Ishikawa (cell line): Measurements from ENCODE around the gene DPM3.

Experiments
- CEBPB ChIP-seq: IDR thresholded peaks from 2 replicates; pipeline ENCODE4 v1.6.1; 2012
- CREB1 ChIP-seq: IDR thresholded peaks from 2 replicates; pipeline ENCODE4 v1.6.1; 2012; ENCODE audit warnings: low read depth
- EGR1 ChIP-seq: IDR thresholded peaks from 2 replicates; pipeline ENCODE4 v1.6.1; 2012
- EP300 ChIP-seq: IDR thresholded peaks from 2 replicates; pipeline ENCODE4 v1.6.1; 2012; ENCODE audit warnings: borderline replicate concordance
- FOXM1 ChIP-seq: IDR thresholded peaks from 2 replicates; pipeline ENCODE4 v1.6.1; 2012; ENCODE audit warnings: low read depth, borderline replicate concordance
- NFIC ChIP-seq: IDR thresholded peaks from 2 replicates; pipeline ENCODE4 v1.6.1; 2012
- RAD21 ChIP-seq: IDR thresholded peaks from 2 replicates; pipeline ENCODE4 v1.6.1; 2012; ENCODE audit warnings: low read depth
- TAF1 ChIP-seq: IDR thresholded peaks from 2 replicates; pipeline ENCODE4 v1.6.1; 2012; ENCODE audit warnings: low read depth, mild to moderate bottlenecking
- TCF12 ChIP-seq: IDR thresholded peaks from 2 replicates; pipeline ENCODE4 v1.6.1; 2012; ENCODE audit warnings: low read depth
- TEAD4 ChIP-seq: IDR thresholded peaks from 2 replicates; pipeline ENCODE4 v1.6.1; 2012
- YY1 ChIP-seq: IDR thresholded peaks from 2 replicates; pipeline ENCODE4 v1.6.1; 2012; ENCODE audit warnings: low read depth
- ZBTB7A ChIP-seq: IDR thresholded peaks from 2 replicates; pipeline ENCODE4 v1.6.1; 2012; ENCODE audit warnings: low read depth
- TF ChIP-seq, protein P1 (sequence below): IDR thresholded peaks from 2 replicates; pipeline ENCODE4 v1.6.1; 2012; ENCODE audit warnings: low read depth, mild to moderate bottlenecking
- TF ChIP-seq, protein P2 (sequence below): IDR thresholded peaks from 2 replicates; pipeline ENCODE4 v1.6.1; 2012
- TF ChIP-seq, protein P3 (sequence below): IDR thresholded peaks from 2 replicates; pipeline ENCODE4 v1.6.1; 2012

DPM3 gene

DNA sequence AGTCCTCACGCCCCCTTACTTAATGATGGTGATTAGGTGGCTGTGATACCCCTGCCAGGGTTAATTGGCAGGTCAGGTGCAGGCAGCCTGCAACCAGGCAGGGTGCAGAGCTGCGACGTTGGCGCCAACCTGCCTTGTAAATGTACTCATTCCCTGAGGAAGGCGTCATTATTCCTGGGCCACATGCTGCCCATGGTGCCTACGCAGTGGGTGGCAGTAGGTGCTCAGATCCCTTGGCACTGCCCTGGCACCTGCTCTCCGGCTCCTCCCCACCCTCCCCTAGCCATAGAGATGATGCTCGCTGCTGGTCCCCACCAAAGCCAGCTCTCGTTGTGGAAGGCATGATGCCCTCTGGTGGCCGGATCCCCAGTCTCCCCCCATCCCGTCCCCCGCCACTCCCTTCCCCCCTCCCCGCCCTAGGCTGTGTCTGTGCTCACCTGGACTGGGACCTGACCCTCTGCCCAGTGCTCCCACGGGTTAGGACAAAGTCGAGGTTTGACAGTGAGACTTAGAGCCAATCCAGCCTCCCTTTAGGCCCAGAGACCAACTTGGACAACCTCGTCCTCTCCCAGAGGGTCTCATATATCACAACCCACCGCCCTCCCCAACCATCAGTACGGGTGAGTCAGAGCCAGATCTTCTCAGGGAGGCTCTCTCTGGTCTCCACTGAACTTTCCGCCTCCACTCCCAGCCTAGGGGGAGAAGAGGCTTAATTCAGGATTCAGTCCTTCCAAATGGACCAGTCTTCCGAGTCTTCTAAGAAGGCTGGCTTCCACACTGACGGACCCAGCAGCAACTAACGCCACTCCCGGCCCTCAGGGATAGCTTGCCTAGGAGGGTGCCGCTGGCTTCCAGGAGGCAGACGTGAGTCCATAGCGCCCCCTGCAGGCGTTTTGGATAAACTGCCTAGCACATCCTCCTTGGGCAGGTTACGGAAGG lies 27.1 kb upstream of the DPM3 start:
- TF ChIP-seq RAD21 (peak; percentile 98), NFIC (no peak)

DNA sequence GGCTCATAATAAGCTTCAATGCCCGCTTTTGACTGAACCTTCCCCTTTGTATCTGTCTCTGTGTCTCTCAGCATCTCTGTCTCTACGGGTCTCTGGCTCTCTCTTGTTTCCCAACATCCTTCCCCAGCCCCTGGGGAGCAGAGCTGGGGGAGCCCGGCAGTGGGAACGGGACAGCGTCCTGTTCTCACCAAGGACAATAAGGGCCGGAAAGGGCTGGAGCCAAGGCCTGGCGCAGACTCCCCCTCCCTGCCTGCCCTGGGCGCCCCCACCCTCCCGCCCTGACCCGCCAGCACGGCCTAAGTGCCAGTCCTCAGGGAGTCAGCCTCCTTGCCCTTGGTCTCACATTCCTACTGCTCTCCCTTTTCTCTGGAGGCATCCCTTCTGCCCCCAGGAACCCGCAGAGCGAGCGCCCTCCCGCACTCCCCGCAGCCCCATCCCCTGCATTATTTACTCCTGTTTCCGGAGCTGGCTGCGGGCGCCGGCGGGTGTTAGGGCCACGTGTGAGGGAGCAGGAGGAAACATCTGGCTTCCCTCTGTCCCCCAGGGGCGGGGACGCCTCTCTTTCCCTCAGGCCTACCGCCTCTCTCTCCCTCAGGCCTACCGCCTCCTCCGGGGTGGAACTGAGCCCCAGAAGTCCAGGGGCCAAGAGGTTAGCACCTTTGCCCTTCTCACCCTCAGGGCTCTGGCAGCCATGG lies 26.3 kb upstream of the DPM3 start:
- TF ChIP-seq CEBPB (no peak), EP300 (no peak)
- TF ChIP-seq, protein P1, sequence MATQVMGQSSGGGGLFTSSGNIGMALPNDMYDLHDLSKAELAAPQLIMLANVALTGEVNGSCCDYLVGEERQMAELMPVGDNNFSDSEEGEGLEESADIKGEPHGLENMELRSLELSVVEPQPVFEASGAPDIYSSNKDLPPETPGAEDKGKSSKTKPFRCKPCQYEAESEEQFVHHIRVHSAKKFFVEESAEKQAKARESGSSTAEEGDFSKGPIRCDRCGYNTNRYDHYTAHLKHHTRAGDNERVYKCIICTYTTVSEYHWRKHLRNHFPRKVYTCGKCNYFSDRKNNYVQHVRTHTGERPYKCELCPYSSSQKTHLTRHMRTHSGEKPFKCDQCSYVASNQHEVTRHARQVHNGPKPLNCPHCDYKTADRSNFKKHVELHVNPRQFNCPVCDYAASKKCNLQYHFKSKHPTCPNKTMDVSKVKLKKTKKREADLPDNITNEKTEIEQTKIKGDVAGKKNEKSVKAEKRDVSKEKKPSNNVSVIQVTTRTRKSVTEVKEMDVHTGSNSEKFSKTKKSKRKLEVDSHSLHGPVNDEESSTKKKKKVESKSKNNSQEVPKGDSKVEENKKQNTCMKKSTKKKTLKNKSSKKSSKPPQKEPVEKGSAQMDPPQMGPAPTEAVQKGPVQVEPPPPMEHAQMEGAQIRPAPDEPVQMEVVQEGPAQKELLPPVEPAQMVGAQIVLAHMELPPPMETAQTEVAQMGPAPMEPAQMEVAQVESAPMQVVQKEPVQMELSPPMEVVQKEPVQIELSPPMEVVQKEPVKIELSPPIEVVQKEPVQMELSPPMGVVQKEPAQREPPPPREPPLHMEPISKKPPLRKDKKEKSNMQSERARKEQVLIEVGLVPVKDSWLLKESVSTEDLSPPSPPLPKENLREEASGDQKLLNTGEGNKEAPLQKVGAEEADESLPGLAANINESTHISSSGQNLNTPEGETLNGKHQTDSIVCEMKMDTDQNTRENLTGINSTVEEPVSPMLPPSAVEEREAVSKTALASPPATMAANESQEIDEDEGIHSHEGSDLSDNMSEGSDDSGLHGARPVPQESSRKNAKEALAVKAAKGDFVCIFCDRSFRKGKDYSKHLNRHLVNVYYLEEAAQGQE = no peak

DNA sequence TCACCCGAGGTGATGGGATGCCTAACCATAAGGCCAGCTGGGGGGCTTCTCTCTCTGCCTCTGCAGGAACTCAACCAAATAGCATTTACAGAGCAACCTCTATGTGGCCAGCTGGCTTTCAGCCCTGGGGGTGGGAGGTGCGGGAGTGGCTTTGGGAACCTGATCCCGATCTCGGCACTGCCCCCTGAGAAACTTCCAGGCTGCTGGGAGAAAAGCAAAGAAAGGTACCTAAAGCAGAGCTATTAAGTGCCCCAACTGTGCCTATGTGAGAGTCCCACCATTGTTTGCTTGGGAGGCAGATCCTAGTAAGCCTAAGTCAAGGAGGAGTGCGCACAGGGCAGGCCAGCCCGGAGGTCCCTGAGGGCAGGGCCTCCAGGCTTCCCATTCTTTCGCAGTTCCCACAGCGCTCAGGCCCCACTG lies 25.7 kb upstream of the DPM3 start:
- TF ChIP-seq ZBTB7A (no peak), CEBPB (no peak), TEAD4 (no peak), CREB1 (no peak), RAD21 (no peak), TAF1 (no peak), TCF12 (no peak), YY1 (no peak), EP300 (no peak), NFIC (no peak), EGR1 (no peak)
- TF ChIP-seq, protein P2, sequence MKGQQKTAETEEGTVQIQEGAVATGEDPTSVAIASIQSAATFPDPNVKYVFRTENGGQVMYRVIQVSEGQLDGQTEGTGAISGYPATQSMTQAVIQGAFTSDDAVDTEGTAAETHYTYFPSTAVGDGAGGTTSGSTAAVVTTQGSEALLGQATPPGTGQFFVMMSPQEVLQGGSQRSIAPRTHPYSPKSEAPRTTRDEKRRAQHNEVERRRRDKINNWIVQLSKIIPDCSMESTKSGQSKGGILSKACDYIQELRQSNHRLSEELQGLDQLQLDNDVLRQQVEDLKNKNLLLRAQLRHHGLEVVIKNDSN = no peak
- TF ChIP-seq, protein P3, sequence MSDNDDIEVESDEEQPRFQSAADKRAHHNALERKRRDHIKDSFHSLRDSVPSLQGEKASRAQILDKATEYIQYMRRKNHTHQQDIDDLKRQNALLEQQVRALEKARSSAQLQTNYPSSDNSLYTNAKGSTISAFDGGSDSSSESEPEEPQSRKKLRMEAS = no peak
- TF ChIP-seq, protein P1 = no peak

DNA sequence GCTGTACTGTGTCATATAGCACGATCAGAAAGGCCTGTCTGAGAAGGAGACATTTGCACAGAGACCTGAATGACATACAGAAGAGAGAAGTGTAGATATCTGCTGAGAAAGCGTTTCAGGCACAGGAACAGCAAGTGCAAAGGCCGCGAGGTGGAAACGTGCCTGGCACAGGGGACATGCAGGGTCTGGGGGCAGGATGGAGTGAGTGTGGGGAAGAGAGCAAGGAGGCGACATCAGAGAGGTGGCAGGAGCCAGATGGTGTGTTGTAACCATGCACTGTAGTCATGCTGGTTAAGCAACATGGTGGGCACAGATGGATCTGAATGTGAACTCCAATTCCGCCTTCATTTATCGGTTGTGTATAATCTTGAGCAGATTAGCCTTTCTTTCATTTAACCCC lies 19.8 kb upstream of the DPM3 start:
- TF ChIP-seq, protein P2 = no peak
- TF ChIP-seq FOXM1 (no peak), TEAD4 (no peak)
- TF ChIP-seq, protein P1 = no peak

DNA sequence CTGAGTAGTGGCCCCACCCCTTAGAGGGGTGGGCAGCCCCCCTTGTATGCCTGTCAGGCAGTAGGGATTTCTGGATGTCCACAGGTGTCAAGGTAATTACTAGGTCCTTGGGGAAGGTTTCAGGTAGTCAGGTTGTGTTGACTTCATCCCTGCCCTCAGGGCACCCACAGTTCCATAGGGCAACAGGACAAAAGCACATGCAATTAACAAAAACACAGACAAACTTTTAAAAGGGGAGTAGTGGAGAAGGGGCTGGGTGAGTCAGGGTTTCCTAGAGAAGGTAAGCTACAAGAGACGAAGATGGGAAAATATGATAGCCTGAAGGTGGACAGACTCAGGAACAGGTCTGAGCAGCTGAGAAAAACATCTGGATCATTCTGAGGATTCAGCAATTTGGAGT lies 18.7 kb upstream of the DPM3 start:
- TF ChIP-seq EP300 (no peak), TCF12 (no peak), CEBPB (no peak), CREB1 (no peak), EGR1 (no peak), NFIC (no peak), ZBTB7A (no peak), RAD21 (no peak)
- TF ChIP-seq, protein P1 = no peak
